Activated CD8-positive, alpha-beta memory T cell treated with anti-CD3 and anti-CD28 coated beads for 36 hours (primary cell): ENCODE measurements around the gene PTPRZ1. TPM values are rescaled to one million over a fixed set of nuclear protein-coding genes. Genes with fewer than 3 reads are reported as not detected.

ENCODE experiments used
- CTCF ChIA-PET: fragments of 350-600 bp; sonication (Branson Sonifier 250); formaldehyde crosslinking; loops from one replicate; lab custom pipeline; 2021; ENCODE audit warnings: antibody characterized with exemption; lab: Charles Lee
- POLR2A ChIA-PET: fragments of 350-600 bp; sonication (Branson Sonifier 250); formaldehyde crosslinking; loops from one replicate; lab custom pipeline; 2021; ENCODE audit warnings: antibody characterized with exemption; lab: Charles Lee
- total RNA-seq, 2 experiments: library from RNA; stranded (reverse); gene quantifications; one replicate each; pipeline ENCODE4 v1.2.3, GENCODE V29; 2021

Gene PTPRZ1
- total RNA-seq, 2 experiments from 2014 or later = not detected

GRCh38 chr7:121885166-121885920, 12.4 kb downstream of the PTPRZ1 start:
- CTCF ChIA-PET = no interaction called here
- POLR2A ChIA-PET = no interaction called here

- ChIA-PET POLR2A (no interaction called here), CTCF (no interaction called here)
Measured at GRCh38 chr7:121887634-121888033, 14.7 kb downstream of the PTPRZ1 start.

- ChIA-PET CTCF (no interaction called here), POLR2A (no interaction called here)
Measured at GRCh38 chr7:121890833-121891232, 17.9 kb downstream of the PTPRZ1 start.

DNA sequence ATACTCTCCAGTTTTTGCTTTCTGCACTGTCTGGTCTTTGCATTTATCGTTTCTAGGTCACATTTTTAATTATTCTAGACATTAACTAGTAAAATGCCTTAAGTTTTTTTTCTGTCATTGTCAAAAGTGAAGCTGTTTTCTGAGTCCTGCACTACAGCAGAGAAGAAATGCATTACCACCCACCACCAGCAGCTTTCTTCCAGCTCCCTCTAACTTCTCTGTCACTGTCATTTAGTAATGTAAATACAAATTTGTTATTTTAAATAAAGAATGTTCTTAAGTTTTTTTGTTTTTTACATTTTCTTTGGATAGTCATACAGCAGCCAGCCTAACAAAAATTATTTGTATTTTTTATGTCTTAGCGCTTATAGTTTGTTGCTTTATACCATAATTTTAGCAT, 18.8 kb downstream of the PTPRZ1 start:
- ChIA-PET POLR2A (no interaction called here), CTCF (no interaction called here)

DNA sequence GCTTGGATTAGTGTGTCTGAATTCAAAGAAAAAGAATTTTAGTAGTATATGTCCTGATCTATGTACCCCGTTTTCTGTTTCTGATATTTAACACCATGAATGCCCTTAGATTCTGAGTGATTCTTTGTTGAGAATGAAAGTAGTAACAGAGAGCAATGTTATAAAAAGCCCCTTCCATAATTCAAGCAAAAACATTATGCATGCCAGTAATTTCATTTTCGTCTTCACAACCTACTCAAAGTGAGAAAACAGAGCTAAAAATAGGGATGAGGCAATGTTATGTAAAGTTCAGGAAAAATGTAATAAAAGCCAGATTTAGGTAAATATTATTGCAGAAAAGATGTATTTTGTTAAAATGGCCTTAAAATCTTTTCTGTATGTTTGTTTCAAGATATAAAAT, 28.1 kb downstream of the PTPRZ1 start:
- CTCF ChIA-PET = no interaction called here
- POLR2A ChIA-PET = no interaction called here

GRCh38 chr7:121904120-121904519, 31.2 kb downstream of the PTPRZ1 start:
- CTCF ChIA-PET = no interaction called here
- POLR2A ChIA-PET = no interaction called here

DNA sequence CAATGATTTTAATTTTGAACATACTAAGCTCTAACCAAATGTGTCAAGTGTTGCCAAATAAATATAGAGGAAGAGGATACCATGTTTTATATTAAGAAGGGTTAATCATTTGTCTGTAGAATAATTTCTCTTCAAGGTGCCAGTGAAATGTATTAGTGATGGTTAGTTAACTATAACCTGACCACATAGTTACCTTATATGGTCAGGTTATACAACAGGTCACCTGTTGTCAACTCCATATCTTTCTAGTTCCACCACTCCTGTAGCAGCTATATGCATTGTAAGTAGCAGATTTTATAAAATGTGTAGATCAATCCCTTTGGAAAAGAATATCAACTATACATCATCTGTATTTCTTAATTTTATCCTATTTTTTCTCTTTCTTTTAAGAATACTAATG, 35.1 kb downstream of the PTPRZ1 start:
- CTCF ChIA-PET = no interaction called here
- POLR2A ChIA-PET = no interaction called here

DNA sequence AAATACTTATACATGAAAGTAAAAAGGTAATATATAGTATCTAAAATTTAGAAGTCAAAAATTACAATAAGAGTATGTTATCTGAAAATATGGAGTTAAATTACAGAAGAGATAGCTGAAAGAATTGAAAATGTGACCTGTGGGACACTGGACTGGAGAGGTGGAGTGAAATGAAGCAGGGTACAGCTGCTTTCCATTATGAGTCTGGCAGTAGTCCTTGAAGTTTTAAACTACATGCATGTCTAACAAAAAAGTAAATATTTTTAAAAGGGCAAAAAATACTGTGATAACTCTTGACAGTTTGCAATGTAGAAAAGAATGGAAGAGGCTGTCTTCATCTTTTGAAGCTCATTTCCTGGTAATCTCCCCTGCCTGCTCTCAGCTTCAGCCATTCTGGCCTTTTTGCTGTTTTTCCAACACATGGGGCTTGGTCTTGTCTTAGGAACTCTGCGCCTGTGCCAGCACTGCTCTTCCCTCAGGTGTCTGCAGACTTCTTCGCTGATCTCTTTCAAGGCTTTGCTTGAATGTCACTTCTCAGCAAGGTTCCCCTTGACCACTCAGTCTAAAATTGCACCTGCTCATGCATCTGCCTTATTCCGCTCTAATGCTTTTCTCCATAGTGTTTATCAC, 36.9 kb downstream of the PTPRZ1 start:
- POLR2A ChIA-PET = no interaction called here
- CTCF ChIA-PET = no interaction called here

- ChIA-PET POLR2A (no interaction called here), CTCF (no interaction called here)
Measured at GRCh38 chr7:121913947-121914675, 41.1 kb downstream of the PTPRZ1 start.

GRCh38 chr7:121914676-121915279, 41.8 kb downstream of the PTPRZ1 start:
- ChIA-PET CTCF (no interaction called here), POLR2A (no interaction called here)

DNA sequence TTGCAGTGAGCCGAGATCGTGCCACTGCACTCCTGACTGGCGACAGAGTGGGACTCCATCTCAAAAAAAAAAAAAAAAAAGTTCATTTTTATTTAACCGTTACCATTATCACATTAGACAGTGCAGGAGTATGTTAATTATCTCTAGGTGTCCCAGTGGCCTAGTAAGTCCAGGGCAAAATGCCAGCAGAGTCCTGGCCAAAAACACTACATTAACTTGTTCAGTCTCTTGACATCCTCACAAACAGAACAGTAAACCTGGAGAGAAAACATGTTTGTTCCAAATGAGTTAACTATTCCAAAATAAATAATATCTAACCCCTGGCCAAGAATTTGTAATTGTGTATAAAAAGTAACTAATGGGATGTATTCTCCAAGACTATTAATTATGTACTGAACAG, 43.2 kb downstream of the PTPRZ1 start:
- ChIA-PET POLR2A (no interaction called here), CTCF (no interaction called here)

DNA sequence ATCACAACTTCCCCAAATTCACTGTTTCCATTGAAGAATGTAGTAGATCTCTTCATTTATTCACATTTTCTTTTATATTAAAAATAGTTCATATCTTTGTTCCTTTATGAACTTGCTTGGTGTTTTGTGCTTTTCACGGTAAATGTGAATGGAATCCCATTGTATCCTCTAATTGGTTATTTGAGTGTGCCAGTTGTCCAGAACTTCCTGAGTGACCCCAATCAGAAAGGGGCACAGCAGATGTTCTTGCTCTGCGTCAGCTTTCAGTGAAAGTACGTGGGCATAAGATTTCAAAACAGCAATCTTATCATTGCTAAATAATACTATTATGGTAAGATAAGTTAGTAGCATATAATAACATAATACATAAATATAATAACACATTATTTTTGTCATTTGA, 47.0 kb downstream of the PTPRZ1 start:
- POLR2A ChIA-PET = no interaction called here
- CTCF ChIA-PET = interaction anchor here (0.6 kb wide), 1 partner anchor 75 kb away, joined by 3 read pairs; no protein-coding TSS in a partner anchor

GRCh38 chr7:121924269-121925186, 51.6 kb downstream of the PTPRZ1 start:
- POLR2A ChIA-PET = no interaction called here
- CTCF ChIA-PET = no interaction called here

DNA sequence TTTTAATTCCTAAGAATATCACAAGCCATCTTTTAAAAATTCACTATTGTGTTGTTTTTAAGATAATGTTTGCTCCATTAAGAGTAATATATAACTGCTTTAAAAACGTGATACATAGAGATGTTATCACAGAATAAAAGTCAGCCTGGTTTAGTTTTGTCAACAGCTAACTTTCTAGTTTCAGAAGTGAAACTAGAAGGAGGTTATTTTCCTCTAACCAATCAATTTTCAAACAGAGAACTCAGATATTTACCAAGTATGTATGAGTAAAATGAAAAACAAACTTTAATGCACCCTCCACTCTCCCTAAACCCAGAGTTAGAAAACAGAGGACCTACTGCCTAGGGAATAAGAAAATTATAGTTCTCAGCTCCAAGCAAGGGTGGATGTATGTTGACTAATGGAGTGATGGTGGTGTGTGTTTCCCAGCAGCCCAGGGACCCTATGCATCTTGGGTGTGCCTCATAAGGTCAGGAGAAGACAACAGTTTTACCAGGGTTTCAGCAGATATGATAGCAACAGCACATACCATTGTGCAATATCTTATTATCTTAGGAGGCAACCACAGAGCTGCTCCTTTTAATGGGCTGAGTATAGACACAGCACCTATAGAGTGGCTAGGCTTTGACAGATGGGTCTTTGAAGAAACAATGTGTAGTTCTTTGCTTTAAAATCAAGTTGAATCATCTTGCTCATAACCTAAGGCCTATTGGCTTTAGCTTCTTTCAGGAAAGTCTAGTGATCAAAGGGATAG, 58.4 kb downstream of the PTPRZ1 start:
- POLR2A ChIA-PET = no interaction called here
- CTCF ChIA-PET = no interaction called here

GRCh38 chr7:121932768-121933167, 59.8 kb downstream of the PTPRZ1 start:
- ChIA-PET CTCF (no interaction called here), POLR2A (no interaction called here)

DNA sequence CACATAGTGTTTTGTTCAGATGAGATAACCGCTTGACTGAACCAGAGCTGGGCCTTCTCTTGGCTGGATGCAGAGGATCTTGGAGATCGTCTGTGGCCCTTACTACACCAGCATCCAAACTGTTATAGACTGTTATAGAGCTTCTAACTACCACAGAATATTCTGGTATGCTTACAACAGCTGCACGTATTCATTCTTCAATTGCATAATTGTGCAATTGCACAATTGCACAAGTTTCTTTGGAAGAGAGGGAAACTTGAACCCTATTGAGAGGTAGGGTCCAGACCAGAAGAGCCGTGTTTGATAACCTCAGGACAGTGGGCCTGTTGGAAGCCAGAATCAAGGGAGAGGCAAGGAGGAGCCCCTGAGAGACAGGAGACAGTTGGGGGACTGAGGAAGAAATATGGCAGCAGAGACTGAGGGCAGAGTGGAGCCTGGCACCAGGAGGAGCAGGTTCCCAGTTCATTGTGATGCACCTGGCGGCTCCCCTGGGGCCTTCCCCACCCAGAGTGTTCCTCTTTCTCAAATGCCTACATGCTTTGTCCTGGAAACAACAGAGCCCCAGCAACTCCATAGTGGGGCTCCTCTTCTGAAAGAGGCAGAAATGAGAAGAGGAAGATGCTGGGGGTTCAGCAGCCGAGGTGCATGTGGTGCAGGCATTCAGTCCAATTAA, 64.1 kb downstream of the PTPRZ1 start:
- ChIA-PET CTCF (no interaction called here), POLR2A (no interaction called here)

- ChIA-PET POLR2A (no interaction called here), CTCF (no interaction called here)
Measured at GRCh38 chr7:121938429-121938996, 65.6 kb downstream of the PTPRZ1 start.

DNA sequence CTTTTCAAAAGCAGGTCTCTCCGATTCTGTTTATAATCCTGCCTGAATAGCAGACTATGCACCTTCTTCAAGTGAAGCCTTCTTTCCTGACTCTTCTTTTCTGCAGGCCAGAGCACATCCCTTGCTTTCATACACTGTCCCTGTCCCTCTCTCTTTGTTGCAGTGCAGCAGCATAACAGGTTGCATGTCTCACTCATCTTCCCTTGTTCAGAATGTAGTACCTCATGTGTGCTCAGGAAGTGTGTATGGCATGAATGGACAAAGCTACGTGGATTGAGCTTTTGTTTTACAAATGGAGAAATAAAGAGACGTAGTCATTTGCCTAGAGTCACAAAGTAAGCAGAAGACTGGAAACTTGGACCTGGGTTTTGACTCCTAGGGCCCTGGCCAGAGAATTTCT, 68.0 kb downstream of the PTPRZ1 start:
- POLR2A ChIA-PET = no interaction called here
- CTCF ChIA-PET = no interaction called here
